NCI-H146 (cell line): ENCODE results near the gene DST.

Experiments used
- DNase-seq: peaks from one replicate; lab custom pipeline; 2025; lab: John Stamatoyannopoulos, UW

DST gene

DNA sequence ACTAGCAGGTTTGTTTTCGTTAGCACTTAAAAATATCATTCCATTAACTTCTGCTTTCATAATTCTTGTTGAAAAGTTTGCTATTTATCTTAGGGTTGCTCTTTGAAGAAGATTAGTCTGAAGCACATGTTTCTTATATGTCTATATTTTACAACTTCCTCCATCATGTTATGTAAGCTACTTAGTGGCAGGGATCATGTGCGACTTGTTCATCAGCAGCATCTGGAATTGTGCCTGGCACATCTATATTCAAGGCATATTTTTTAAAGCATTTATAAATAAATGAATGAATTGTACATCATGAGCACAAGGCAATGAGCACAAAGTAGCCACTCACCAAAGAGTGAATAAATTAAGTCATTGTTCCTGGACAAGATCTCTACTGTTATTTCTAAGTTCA is 208.1 kb downstream of the DST start:
- DNase-seq: no peak

DNA sequence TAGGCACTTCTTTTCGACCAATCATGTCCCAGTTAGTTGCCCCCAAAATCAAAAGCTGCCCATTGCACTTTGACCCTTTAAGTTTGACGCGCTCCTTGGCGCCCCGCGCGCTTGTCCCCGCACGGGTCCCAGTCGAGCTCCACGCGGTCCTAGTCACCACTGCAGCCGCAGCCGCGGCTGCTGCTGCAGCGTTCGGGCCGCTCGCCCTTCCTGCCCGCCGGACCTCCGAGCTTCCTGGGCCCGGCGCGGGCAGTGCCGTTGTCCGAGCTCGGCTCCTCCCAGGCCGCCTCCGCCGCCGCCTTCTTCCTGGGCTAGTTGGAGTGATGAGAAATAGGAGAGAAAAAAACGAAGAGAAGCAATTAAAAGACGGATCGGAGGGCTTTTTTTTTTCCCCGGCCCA is 209.6 kb downstream of the DST start:
- DNase-seq: no peak

DNA sequence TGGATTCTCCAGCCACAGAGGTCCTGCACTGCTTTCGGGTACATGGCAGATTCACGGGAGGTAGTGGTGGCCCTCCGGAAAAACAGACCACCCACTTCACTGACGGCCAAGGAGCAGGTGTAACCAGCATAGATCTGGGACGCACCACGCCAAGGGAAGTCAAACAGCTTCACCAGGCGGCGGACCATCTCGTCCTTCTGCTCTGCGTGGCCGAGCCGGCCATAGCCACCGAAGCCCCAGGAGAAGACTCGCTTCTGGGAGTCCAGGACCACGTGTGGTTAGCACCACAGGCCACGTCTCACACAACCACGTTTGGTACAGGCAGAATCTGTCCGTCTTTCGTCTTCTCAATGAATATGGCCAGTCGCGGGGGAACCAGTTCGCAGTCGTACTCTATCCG is 210.5 kb downstream of the DST start:
- DNase-seq: no peak

DNA sequence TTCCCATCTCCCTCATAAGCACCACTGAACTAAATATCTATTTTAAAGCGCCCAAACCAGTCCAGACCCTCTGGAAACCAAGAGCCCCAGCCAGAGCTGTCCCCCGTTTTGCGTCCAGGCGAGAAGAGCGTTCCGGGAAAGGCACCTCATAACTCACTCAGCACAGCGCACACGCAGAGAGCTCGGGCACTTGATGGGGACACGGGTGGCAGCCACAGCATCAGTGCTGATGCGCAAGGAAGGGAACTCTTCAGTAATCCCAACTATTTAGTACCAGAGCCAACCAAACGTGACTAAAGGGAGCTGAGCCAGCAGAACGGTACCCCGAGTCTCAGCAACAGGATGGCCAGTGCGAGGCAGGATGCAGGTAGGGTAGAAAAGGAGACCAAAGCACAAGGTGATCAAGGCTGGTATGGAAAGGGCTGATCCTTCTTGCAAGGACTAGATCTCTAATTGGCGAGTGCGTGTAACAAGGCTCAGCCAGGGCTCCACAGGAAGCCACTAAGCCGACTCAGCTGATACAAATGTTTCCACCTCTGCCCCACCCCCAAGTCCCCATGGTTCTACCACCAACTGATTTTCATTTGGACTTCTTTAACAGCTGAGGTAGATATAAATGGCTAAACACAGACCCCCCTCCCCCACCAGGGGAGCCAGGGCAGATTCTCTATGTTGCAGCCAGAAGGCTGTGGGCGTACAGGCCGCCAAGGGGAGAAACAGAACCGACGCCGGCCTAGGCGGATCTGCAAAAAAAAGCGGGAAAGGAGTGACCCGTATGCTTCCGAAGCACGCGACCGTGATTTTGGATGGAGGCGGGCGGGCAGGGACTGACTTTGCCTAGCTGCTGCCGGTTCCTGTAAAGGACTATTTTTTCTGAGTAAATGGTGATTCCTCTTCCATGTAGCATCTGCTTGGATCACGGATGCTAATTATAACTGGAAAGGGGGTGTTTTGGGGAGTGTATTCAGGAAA is 211.8 kb downstream of the DST start:
- no peak for DNase-seq

DNA sequence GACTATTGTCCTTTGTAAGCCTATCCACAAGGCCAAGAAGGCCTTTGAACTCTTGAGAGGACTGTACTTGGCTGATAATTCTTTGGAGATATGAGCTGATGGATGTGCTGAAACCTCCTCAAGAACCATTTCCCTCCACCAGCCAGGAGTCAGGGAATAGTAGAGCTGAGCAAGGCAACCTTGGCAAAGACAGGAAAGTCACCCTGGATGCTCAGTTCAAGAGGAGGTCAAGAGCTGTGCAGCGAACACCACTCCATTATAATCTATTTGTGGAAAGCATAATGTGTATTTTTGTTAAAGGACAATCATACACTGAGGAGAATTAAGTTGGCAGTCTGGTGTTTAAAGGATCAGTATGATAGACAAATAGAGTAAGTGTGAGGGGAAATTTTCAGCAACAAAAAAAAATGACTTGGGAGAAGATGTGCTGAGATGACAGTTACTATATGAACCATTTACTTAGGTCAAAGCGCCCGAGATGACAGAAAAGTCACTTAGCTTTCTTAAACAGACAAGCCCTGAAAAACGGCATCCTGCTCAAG is 218.1 kb downstream of the DST start:
- no peak for DNase-seq

DNA sequence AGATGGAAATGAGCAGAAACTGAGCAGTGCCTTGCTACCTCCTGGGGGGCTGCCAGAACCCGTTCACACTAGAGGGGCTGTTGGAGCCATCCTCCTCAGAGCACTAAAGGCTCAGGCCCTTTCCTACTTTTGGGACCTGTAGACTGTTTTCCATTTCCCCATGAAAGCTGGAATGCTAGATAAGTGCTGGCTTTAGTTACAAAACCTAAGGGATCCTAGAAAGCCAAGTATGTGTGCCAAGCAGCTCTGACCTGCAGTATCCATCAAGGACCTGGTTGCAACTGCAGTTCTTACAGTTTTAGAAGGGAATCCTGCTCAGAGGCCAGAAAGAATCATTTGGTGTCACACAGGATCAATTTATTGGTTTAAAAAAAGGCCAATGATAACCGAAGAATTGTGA is 218.6 kb downstream of the DST start:
- no peak for DNase-seq

DNA sequence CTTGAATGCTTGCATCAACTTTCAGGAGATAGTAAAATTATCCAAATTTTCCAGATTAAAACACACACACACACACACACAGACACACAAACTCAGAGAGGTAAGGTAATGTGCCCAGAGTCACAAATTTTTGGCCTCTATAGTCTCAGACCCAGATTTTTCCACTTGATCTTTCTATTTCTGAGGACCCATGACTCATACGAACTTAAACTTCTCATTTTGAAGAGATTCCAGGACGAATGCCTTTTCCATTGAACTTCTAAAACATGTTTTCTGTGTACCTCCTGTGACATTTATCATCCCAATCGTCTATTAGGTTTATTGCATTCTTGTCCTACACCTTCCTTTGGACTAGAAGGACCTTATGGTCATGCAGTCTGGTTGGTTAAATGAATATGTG is 222.4 kb downstream of the DST start:
- no peak for DNase-seq

DNA sequence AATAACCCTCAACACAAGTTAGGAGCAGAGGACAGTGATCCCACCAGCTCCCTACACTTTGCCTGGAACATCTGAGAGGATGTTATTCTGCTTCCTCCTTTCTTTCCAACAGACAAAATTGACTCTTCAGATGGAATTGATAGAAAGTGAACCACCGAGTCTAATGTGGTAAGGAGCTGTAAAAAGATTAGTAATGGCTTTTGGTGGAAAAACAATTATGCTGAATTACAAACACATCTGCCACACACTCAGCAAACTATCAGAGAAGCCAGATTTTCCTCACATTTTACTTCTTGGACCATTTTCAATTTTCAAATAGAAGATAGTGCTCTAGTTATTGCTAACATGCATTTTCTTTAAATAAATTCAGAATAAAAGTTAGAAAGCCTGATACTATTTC is 223.5 kb downstream of the DST start:
- no peak for DNase-seq

DNA sequence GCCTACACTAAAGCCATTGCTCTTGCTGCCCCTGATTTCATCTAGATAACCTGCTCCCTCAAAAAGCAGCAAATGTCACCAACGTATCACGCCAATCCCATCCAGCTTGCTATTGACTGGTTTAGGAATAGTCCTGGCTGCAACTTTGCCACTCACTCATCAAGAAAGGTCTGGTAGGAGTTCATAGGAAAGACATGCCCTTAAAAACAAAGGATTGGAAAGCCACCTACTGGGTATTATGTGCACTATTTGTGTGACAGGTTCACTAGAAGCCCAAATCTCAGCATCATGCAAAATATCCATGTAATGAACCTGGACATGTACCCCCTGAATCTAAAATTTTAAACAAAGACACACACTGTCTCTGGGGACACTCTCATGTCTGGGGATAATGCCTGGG is 224.9 kb downstream of the DST start:
- DNase-seq: no peak

DNA sequence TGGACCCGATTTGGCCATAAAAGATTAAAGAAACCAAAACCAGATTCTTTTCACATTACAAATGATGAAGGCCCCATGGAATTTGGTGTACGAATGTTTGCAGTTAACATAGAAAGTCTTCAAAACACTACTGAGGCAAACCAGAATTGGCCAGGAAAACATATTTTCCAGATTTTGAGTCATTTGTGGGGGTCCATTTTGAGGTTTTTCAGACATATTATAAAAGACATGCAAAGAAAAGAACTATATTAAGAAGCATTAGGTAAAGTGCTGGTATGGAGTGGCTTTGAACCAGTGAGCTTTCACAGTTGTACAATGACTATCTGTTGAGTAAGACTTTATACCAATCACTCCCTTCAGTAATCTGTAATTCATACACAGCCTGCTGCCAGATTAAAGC is 226.4 kb downstream of the DST start:
- no peak for DNase-seq

DNA sequence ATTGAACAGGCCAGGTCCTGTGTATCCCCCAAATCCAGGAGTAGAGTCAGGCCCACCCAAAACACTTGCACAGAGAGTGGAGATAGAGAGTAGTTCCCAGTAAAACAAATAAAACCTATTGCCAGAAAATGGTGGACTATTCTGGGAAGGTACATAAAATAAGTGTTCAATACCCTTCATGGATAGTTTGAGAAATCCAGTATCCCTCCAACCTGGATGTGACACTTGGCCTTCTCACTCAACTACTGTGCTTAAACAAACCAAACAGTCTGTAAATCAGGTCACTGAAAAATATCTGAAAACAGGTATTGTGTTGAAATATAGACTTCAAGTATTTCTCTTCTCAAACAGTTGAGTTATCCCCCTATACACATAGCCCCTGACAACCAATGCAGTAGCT is 233.7 kb downstream of the DST start:
- DNase-seq: no peak
